Mucosa of descending colon (tissue), 3 donors: ENCODE results near the gene RGS7BP. TPM values are rescaled to one million over a fixed set of nuclear protein-coding genes. Genes with fewer than 3 reads are reported as not detected.

Experiments
- ATAC-seq: fragments of 200-7000 bp; cut with Tn5 transposase; one replicate; pipeline ENCODE4 v1.9.1; 2020; ENCODE audit warnings: mild to moderate bottlenecking, moderate library complexity
- DNase-seq, 3 donors: peaks; one replicate each; pipeline ENCODE4 v3.0.0-alpha.2; 2020
- H3K36me3 ChIP-seq: fragments of 200-600 bp; one replicate; pipeline ENCODE4 v1.8.0; 2021; ENCODE audit warnings: low read depth, mild to moderate bottlenecking
- H3K4me1 ChIP-seq: fragments of 200-600 bp; one replicate; pipeline ENCODE4 v1.8.0; 2021; ENCODE audit warnings: low read depth, mild to moderate bottlenecking
- H3K4me3 ChIP-seq: fragments of 200-600 bp; one replicate; pipeline ENCODE4 v1.8.0; 2021; ENCODE audit warnings: mild to moderate bottlenecking
- H3K9me3 ChIP-seq: fragments of 200-600 bp; one replicate; pipeline ENCODE4 v1.8.0; 2021; ENCODE audit warnings: mild to moderate bottlenecking
- CTCF ChIP-seq: fragments of 200-600 bp; IDR thresholded peaks from one replicate; pipeline ENCODE4 v1.8.0; 2022; ENCODE audit warnings: antibody characterized with exemption, mild to moderate bottlenecking
- intact Hi-C, 2 donors: fragments of 100-400 bp; cut with DNase I in 1 of 2; cut with micrococcal nuclease in 1 of 2; formaldehyde crosslinking; loops; one replicate each; pipeline versions ENCODE4 v1.11.0 to v1.11.1; 2022; cut with DNase I, micrococcal nuclease
- total RNA-seq, 3 donors: library from RNA; stranded (reverse); fragmentation: NEBNext Ultra II Directional in 2 of 3; extraction: Animal tissue kit (Norgen Biotek cat#: 25700) in 2 of 3; gene quantifications; one replicate each; pipeline versions ENCODE4 v1.2.1 to v1.2.4, GENCODE V29; 2021 to 2023
- donor health status: DM: no; HTN: no; CAD: no; lungs with moderate emphysema.
- donor health status: DM: no; HTN: no; CAD: no.
- donor health status: DM: no; HTN: yes; CAD: no.

RGS7BP gene
- total RNA-seq, 3 donors from 2014 or later: 0.38 to 1.6 (median 0.63) TPM

DNA sequence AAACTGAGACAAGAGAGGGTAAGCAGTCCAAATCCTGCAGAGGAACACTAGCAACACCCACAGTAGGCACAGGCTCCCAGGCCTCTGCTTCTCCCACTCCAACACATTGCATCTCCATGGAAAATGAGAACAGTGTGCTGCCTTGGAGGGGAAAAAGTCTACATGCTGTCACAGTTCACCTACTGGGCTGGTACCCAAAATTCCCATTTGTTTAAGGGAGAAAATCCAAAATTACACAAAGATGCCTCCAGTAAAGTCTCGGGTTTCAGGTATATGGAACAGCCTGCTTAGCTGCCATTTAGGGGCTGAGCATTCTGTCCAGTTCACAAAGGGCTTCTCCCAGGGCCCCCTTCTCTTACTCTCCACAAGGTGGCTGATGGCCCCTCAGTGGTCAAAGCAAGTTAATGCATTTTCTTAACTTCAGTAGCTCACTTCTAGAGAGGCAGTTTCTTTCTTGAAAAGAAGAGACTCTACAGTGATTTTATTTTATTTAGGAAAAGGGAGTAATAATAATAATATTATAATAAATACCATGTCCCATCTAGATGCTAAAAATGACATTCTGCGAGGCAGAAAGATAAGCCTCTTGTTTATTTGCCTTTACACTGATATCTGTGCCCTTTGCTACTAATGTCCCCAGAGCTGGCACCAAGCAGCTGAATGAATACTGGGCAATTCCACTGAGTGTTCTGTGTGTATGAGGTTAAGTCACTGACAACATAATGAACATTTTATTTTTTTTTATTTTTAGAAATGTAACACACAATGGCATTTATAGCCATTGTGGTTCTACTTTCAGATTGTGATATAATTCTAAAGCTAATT lies 89.4 kb downstream of the RGS7BP start:
- H3K9me3 ChIP-seq: no peaks in the 10 kb centered on the region
- no peaks in the 10 kb centered on the region for H3K4me1 ChIP-seq
- no peaks in the 10 kb centered on the region for H3K36me3 ChIP-seq
- intact Hi-C loops: no loop called here
- no peak overlapping the region for H3K4me3 ChIP-seq
- DNase-seq: no peak
- ATAC-seq: no peak
- no peak for TF ChIP-seq CTCF

- H3K36me3 ChIP-seq: no peaks in the 10 kb centered on the region
- H3K9me3 ChIP-seq: no peaks in the 10 kb centered on the region
- H3K4me3 ChIP-seq: no peak overlapping the region
- ATAC-seq (no peak), DNase-seq (no peak)
- intact Hi-C loops: no loop called here
- no peak for TF ChIP-seq CTCF
- H3K4me1 ChIP-seq: no peaks in the 10 kb centered on the region
These were observed 93.4 kb downstream of the RGS7BP start for GRCh38 chr5:64599226-64599625.

GRCh38 chr5:64603676-64604075 lies 97.9 kb downstream of the RGS7BP start:
- no peak for TF ChIP-seq CTCF
- no peaks in the 10 kb centered on the region for H3K36me3 ChIP-seq
- H3K4me1 ChIP-seq: no peaks in the 10 kb centered on the region
- ATAC-seq (no peak), DNase-seq (no peak)
- H3K9me3 ChIP-seq: no peaks in the 10 kb centered on the region
- H3K4me3 ChIP-seq: no peak overlapping the region
- intact Hi-C loops: loop anchor here in 1 of 2 donors (10.0 kb wide), 1 partner anchor 369 kb away; no protein-coding TSS in a partner anchor

GRCh38 chr5:64606926-64607325 lies 101.1 kb downstream of the RGS7BP start:
- H3K4me1 ChIP-seq: no peaks in the 10 kb centered on the region
- no peak for TF ChIP-seq CTCF
- ATAC-seq (no peak), DNase-seq (no peak)
- H3K4me3 ChIP-seq: no peak overlapping the region
- no peaks in the 10 kb centered on the region for H3K9me3 ChIP-seq
- no peaks in the 10 kb centered on the region for H3K36me3 ChIP-seq
- intact Hi-C loops: loop anchor here in 1 of 2 donors (10.0 kb wide), 1 partner anchor 372 kb away; no protein-coding TSS in a partner anchor

- H3K4me3 ChIP-seq: no peak overlapping the region
- H3K9me3 ChIP-seq: no peaks in the 10 kb centered on the region
- H3K36me3 ChIP-seq: no peaks in the 10 kb centered on the region
- intact Hi-C loops: loop anchor here in 1 of 2 donors (5.0 kb wide), 1 partner anchor 385 kb away; no protein-coding TSS in a partner anchor
- no peak for TF ChIP-seq CTCF
- H3K4me1 ChIP-seq: no peaks in the 10 kb centered on the region
- ATAC-seq: no peak
- DNase-seq: peak in 1 of 3 donors; percentile 69
These were observed 106.6 kb downstream of the RGS7BP start for GRCh38 chr5:64612344-64612961.
